Activated CD8-positive, alpha-beta memory T cell treated with anti-CD3 and anti-CD28 coated beads for 4 hours (primary cell): ENCODE results near the gene RGS6.

Experiments
- DNase-seq, 2 donors: peaks; one replicate each; pipeline ENCODE4 v3.0.0-alpha.2; 2020; ENCODE audit warnings: low read depth in 2 of 2

The RGS6 gene

GRCh38 chr14:72500234-72500838 is 568.1 kb downstream of the RGS6 start:
- no peak for DNase-seq

- no peak for DNase-seq
These were observed 569.2 kb downstream of the RGS6 start for GRCh38 chr14:72501439-72501838.

- no peak for DNase-seq
These were observed 571.0 kb downstream of the RGS6 start for GRCh38 chr14:72503271-72503670.

- no peak for DNase-seq
These were observed 571.6 kb downstream of the RGS6 start for GRCh38 chr14:72503696-72504368.

- DNase-seq: no peak
These were observed 578.3 kb downstream of the RGS6 start for GRCh38 chr14:72510566-72510965.

- no peak for DNase-seq
These were observed 580.1 kb downstream of the RGS6 start for GRCh38 chr14:72512281-72512680.

- no peak for DNase-seq
These were observed 580.7 kb downstream of the RGS6 start for GRCh38 chr14:72512925-72513324.

GRCh38 chr14:72513346-72513745 is 581.1 kb downstream of the RGS6 start:
- DNase-seq: no peak

GRCh38 chr14:72513965-72514659 is 581.9 kb downstream of the RGS6 start:
- DNase-seq: no peak

GRCh38 chr14:72514660-72515025 is 582.4 kb downstream of the RGS6 start:
- no peak for DNase-seq

GRCh38 chr14:72515779-72516770 is 583.8 kb downstream of the RGS6 start:
- DNase-seq: no peak

- DNase-seq: peak; percentile 49 to 54
These were observed 584.9 kb downstream of the RGS6 start for GRCh38 chr14:72516936-72517700.

- no peak for DNase-seq
These were observed 585.5 kb downstream of the RGS6 start for GRCh38 chr14:72517736-72518135.

- DNase-seq: peak in 1 of 2 donors; percentile 31
These were observed 586.7 kb downstream of the RGS6 start for GRCh38 chr14:72518809-72519377.

- peak in 1 of 2 donors; percentile 10 for DNase-seq
These were observed 587.3 kb downstream of the RGS6 start for GRCh38 chr14:72519543-72519942.

GRCh38 chr14:72521045-72521444 is 588.8 kb downstream of the RGS6 start:
- no peak for DNase-seq

- DNase-seq: no peak
These were observed 589.9 kb downstream of the RGS6 start for GRCh38 chr14:72521968-72522741.

GRCh38 chr14:72522847-72523246 is 590.6 kb downstream of the RGS6 start:
- DNase-seq: no peak

GRCh38 chr14:72523424-72524294 is 591.4 kb downstream of the RGS6 start:
- DNase-seq: no peak
